ENCODE results near the gene TRIO.

Gene TRIO

DNA sequence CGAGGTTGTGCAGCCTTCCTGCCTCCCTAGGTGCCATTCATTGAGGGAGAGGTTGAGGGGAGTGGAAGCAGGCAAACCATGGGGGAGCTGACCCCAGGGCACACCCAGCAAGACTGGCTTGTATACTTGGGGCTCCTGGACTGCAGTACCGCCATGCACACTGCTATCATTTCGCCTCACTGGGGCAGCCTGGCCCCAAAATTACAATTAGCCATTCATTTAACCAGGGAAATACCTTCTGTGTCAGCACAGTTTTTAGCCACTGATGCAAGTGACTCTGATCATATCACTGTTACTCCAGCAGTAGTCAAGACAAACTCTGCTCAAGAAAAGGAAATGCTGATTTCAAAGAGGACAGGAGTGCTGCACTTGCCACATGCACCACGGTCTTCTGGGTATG lies 109.7 kb downstream of the TRIO start:
- no peak for DNase-seq

- no peak for DNase-seq
These were observed 111.5 kb downstream of the TRIO start for GRCh38 chr5:14254686-14255085.

GRCh38 chr5:14256026-14256690 lies 113.0 kb downstream of the TRIO start:
- no peak for DNase-seq

DNA sequence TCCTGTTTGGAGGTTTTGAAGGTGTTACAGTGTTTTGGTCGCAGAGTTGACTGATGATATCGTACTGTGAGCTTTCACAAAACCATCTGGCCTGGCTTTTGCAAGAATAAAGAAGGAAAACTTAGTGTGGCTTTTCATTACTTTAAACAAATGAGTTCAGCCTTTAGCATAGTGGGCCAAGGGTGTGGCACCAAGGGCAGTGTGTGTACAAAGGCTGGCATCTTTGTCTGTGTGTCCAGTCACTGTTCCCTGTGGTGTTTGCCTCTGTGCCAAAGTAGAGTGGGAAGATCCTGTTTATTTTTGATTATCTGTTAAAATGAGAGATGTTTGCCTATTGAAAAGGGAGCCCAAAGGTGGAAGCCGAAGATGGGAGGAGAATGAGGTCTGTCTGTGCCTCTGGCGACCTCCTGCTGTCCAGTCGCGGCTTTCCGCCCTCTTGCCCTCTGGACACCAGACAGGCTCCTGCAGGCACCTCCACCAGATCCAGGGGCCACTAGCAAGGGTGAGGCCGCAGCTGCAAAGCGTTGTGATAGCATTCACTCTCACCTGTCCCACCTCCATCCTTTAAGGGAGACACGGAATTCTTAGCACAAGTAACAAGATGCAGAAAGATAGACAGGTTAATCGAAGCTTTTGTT lies 113.7 kb downstream of the TRIO start:
- no peak for DNase-seq

DNA sequence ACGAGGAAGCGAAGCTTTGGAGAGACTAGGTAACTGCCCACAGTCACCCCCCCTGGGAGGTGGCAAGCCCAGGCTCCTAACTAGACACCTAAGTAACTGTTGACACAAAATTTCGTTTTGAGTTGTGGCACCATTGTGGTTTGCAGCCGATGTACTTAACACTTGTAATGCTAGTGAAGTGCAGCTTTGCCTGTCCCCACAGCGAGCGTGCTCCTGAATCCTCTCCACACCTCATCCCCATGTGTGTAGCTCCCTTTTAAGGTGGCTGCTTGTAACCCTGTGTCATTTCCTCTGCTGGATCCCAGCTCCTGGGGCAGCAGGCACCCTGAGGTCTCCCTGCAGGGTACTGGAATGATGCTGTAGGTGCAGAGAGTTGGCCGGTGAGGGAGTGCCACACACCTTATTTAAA lies 114.9 kb downstream of the TRIO start:
- DNase-seq, result peak; percentile 80

GRCh38 chr5:14258840-14259239 lies 115.7 kb downstream of the TRIO start:
- no peak for DNase-seq

DNA sequence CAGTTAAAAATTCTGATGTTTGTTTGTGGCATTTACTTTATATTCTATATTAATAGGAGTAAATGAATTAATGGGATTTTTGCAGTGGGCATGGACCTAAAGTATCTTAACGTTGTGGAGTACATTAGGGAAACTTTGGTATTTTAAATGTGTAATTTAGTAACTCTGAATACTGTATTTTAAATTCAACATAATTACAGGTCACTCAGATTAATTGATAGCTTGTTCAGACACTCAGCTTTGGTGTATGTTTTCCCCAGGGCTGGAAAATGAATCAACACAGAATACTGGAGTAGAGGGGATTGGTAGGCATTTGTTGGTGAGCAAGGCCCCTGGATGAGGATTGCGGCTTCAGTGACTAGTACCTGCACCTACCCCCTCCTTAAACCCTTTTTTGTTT lies 117.5 kb downstream of the TRIO start:
- no peak for DNase-seq

DNA sequence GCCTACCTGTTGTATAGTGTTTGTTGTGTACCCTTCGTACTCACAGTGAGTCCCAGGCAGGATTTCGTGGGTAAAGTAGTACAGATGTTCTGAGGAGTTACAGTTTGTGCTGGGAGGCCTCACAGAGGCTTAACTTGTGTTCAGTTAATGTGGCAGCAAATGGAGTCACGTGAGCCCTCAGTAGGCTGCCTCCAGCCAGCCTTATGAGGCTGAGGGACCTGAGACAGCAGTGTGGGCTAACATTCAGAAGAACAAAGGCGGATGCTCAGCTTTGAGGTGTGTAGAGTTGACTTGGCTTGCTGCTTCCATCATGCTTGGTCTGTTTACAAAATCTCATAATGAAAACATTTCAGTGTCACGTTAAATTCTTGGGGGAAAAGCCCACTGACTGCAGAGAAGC lies 118.1 kb downstream of the TRIO start:
- DNase-seq, result no peak

DNA sequence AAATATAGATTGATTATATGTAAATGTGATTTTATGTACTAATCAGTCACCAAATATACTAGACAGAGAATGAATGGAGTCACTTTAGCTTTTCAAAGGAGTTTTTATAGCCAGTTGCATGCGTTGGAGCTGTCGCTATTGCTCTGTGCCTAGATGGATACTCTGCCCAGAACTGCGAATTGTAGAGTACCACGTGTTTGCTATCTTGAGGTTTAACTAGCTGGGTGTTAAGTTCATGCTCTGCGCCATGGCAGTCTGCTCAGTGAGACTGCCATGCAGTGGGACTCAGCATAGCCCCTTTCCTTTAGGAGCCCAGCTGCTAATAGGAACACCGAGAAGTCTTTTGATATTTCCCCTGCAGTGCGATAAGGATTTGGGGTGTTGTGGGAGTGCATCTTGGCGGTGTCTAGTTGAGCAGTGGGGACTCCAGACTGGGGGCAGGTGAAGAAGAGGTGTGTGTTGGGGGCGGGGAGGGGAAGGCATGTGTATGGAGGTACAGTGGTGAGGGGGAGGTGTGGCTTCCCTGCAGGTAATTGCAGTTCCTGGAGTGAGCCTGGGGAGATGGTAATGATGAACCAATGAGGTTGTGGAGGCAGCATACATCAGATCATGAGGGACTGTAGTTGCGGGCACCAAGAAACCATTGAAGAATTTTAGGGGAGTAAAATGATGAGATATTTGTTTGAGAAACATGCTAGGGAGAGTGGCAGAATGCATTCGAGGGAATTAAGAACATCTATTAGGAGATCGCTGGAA lies 118.9 kb downstream of the TRIO start:
- DNase-seq, result no peak

DNA sequence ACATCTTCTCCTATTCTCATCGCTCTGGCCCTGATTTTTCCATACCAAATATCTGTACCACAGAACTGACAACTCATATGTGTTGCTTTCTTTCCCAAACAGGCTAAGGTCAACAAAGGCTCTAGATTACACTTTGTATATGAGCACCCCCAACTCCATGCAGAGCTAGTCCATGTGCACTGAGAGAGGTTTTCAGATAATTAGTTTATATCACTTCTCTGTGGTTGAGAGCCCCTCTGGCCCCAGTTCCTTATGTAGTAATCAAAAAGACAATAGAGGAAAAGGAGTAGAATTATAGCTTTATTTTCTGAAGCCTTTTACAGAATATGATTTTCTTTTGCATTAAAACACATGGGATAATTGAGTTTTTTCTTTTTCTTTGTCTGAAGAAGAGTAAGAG lies 120.0 kb downstream of the TRIO start:
- DNase-seq, result no peak

- peak; percentile 46 for DNase-seq
These were observed 120.6 kb downstream of the TRIO start for GRCh38 chr5:14263699-14264098.

- peak; percentile 84 for DNase-seq
These were observed 121.6 kb downstream of the TRIO start for GRCh38 chr5:14264605-14265316.

DNA sequence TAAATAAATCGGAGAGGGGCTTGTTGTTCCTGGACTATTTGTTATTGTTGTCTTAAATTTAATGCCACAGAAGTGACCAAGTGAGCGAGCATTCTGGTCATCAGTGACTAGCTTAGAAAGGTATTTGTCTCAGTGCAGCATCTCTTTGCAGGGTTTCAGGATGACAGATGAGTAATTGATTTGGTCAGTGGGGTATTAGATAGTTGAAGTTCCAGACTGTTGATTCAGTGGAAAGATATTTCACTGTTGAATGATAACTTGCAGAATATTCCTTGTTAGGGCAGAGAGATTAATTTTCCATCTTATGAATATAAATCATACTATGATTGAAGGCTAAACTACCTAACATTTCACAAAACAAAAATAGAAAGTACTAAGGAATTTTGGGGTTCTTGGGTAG lies 122.4 kb downstream of the TRIO start:
- no peak for DNase-seq

GRCh38 chr5:14266171-14266570 lies 123.0 kb downstream of the TRIO start:
- DNase-seq, result no peak

DNA sequence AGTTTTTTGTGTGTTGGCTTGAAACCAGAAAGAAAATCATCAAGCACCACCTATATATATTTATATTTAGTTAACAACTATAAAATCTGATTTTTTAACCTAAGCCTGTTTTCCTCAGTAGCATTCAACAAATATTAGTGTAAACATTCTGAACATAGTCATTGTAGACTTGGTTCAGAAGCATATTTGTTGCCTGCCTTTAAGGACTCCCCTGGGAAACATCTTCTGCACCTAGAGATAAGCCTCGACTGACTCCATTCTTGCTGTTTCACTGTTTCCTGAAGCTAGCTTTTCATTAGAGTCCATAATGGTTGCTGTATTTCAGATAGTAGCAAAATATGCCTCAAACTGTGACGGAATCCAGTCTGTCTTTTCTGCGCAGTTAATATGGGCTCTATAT lies 123.5 kb downstream of the TRIO start:
- DNase-seq, result no peak

DNA sequence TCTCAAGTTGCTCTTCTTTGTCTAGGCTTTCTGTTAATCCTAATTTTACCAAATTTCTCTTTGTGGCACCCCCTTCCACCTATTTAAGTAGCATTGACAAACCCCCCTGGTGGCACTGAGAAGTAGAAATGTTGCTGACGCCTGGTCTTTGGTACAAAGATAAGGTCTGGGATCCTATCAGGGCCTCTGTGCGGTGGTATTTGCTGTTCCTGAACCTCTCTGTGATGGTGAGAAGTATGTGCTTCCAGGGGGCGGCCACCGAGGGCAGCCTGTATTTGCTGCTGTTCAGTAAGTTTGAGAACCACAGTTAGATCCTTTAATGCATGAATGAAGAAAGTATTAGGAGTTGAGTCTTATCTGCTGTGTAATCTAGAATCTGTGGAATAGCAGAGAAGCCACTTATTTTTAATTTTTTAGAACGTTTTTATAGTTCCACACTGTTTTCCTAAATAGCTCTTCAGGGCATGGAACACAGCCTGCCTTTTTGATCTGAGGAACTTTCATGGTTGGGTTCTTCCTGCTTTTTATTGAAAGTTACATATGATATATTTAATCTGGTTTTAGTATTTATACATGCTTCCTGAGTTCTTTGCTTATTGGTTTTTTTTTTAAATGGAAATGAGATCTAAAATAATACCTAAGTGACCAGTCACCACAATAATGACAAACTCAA lies 124.2 kb downstream of the TRIO start:
- DNase-seq, result no peak

DNA sequence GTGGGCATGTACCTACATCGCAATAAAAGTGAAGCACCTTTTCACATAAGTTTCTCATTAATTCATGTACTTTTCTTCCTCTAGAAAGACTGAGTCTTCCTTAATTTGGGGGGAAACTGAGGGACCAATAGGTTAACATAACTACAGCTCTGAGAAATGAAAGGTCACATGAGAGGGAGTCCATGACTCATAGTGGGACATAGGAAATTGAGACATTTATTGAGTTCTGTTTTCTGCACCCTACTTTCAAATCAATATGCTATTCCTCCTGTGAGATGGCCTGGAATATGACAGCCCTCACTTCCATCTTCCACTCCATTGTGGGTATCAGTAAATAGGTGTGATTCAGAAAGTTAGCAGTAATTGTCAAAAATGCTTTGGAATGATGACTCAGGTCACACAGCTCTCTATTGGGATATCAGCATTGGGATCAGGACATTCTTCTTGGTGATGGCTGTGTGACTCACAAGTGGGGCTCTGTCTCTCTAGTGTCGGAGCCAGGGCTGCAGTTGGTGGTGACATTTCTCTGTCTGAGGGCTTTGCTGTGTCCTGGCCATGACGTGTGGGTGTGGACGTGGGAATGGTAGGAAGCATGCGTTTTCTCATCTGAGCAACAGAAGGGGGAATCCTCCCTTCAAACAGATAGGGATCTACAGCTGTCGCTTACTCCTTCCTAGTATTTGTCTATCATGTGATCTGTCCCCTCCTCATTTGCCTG lies 125.0 kb downstream of the TRIO start:
- no peak for DNase-seq

- DNase-seq, result no peak
These were observed 125.6 kb downstream of the TRIO start for GRCh38 chr5:14268738-14269137.

DNA sequence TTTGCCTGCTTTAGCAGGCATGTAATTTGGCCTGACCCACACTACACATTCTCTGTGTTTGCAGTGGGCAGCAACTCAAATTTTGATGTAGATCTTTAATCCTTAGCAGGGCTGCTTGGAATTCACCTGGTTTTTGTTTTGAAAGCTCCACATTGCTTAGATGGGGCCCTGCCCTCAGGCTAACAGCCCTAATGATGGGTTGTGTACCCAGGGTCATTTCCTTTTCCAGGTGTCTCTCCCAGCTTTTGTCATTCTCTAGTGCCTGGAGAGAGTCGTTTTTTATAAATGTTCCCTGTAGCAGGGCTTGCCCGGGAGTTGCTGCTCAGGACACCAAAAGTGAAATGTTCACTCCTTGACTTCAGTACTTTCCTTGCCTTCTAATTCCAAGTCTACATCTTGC lies 126.3 kb downstream of the TRIO start:
- DNase-seq, result no peak

DNA sequence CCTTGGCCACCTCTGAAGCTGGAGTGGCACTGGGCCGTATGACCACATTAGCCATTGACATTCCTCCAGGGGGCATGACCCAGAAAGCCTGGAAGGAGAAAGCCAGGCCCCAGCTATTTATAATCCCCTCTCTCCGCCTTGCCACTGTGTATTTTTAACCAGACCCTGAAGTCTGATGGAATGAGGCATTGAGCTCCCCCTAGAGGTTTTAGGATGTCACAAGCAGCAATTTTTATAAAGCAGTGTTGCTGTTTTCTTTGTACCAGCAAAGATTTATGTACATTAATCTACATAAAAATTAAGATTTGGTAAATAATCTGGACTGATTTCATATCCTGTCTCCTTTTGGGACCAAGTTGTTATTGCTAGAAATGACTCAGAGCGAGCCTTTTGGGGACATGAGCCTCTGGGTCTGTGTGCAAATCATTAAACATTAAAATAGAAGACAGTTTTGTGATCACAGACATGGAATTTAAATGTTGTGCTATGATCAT lies 127.1 kb downstream of the TRIO start:
- DNase-seq, result peak; percentile 30

- no peak for DNase-seq
These were observed 129.5 kb downstream of the TRIO start for GRCh38 chr5:14272548-14273205.

Data from NCI-H187 treated with DMSO at 0.1 percent for 48 hours (cell line).